ENCODE results near the gene HSD17B14. TPM values are rescaled to one million over a fixed set of nuclear protein-coding genes. Genes with fewer than 3 reads are reported as not detected.

Gene HSD17B14
- total RNA-seq, 3 donors from 2014 or later (not counting 1 experiment from before 2014, with no cell fraction given) = 0.75 TPM; not detected in 2

DNA sequence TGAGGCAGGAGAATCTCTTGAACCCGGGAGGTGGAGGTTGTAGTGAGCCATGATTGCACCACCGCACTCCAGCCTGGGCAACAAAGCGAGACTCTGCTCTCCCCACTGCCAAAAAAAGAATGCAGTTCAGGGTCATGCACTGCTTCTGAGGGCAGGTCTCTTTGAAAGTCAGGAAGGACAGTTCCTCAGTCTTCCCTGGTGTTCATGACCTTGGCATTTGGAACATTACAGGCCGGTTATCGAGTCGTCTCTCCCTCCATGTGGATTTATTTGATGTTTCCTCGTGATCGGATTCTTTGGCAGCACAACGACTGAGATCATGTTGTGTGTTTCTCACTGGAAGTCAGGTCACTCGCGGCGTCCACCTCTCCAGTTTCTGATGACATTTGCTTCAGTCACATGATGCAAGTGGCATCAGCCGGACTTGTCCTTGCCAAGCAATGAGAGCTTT lies 63.8 kb downstream of the HSD17B14 start:
- Mint-ChIP-seq H3K9me3 (no peaks in the 10 kb centered on the region), H3K4me1 (no peaks in the 10 kb centered on the region), H3K27me3 (ENCODE audit: low read depth in 2 of 2) (peaks cover 7 to 15% of the 10 kb centered on the region in 2 donors), H3K4me3 (no peak overlapping the region), H3K36me3 (no peaks in the 10 kb centered on the region), H3K27ac (no peak overlapping the region)
- Histone ChIP-seq H3K36me3 (ENCODE audit: control insufficient read depth, insufficient read depth, low read length) (no peaks in the 10 kb centered on the region), H3K4me1 (ENCODE audit: control insufficient read depth, insufficient read depth, low read length) (no peaks in the 10 kb centered on the region), H3K27me3 (ENCODE audit: control insufficient read depth, insufficient read depth, low read length) (peaks cover 3% of the 10 kb centered on the region), H3K9me3 (ENCODE audit: control insufficient read depth, insufficient read depth, low read length) (no peaks in the 10 kb centered on the region), H3K4me3 (ENCODE audit: low read length) (no peak overlapping the region), H3K27ac (ENCODE audit: low read length) (no peak overlapping the region)
- TF ChIP-seq CTCF (IDR thresholded peaks at IDR 0.05) = no peak
- 94% methylated on average over 13 of the region's 13 CpGs for WGBS (ENCODE audit: insufficient coverage)
- no peak for DNase-seq
- intact Hi-C loops (cut with micrococcal nuclease) = no loop called here
- no peak for ATAC-seq

DNA sequence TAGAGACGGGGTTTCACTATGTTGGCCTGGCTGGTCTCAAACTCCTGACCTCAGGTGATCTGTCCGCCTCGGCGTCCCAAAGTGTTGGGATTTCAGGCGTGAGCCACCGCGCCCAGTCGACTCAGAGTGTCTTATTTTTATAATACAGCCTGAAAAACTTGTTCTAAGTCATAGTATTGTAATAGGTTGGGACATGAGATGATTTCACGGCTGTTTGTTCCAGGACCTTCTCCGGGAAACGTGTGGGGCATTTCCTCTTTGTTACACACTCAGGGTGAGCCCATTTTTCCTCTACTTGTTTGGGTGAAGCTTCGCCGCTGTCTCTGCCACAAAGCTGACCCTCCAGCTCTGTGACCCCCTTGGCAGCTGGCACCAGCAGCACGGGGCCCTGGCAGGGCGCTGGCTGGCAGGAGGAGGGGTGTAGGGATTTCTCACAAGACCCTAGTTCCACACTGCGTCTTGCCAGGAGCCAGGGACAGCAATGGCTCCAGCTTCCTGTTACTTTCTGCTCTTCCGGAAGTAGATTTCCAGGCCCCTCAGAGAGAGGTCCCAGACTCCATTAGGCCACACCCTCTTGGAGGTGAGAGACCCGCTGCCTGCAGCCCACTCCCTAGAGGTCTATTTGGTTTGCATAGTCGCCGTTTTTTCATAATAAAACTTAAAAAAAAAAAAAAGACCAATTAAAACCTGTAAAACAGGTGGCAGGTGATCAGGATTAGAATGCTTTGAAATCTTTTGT lies 65.4 kb downstream of the HSD17B14 start:
- Mint-ChIP-seq H3K27ac (no peak overlapping the region), H3K4me1 (no peaks in the 10 kb centered on the region), H3K4me3 (no peak overlapping the region), H3K9me3 (no peaks in the 10 kb centered on the region), H3K27me3 (ENCODE audit: low read depth in 2 of 2) (peaks cover 9 to 15% of the 10 kb centered on the region in 2 donors), H3K36me3 (no peaks in the 10 kb centered on the region)
- Histone ChIP-seq H3K36me3 (ENCODE audit: control insufficient read depth, insufficient read depth, low read length) (no peaks in the 10 kb centered on the region), H3K9me3 (ENCODE audit: control insufficient read depth, insufficient read depth, low read length) (no peaks in the 10 kb centered on the region), H3K4me3 (ENCODE audit: low read length) (no peak overlapping the region), H3K27ac (ENCODE audit: low read length) (no peak overlapping the region), H3K4me1 (ENCODE audit: control insufficient read depth, insufficient read depth, low read length) (no peaks in the 10 kb centered on the region), H3K27me3 (ENCODE audit: control insufficient read depth, insufficient read depth, low read length) (peaks cover 3% of the 10 kb centered on the region)
- TF ChIP-seq CTCF (IDR thresholded peaks at IDR 0.05) = no peak
- ATAC-seq (no peak), DNase-seq (no peak)
- WGBS (ENCODE audit: insufficient coverage) = 91% methylated on average over 18 of the region's 20 CpGs
- intact Hi-C loops (cut with micrococcal nuclease) = no loop called here

DNA sequence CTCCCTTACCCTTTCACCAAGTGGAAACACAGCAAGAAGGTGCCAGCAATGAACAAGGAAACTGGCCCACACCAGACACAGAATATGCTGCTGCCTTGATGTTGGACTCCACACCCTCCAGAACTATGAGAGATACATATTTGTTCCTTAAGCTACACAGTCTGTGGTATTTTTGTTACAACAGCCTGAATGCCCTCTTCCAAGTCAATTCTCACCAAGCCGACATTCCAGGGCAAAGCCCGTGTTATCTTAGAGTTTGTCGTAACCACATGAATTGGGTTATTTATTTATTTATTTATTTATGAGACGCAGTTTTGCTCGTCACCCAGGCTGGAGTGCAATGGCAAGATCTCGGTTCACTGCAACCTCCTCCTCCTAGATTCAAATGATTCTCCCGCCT lies 66.0 kb downstream of the HSD17B14 start:
- Histone ChIP-seq H3K4me1 (ENCODE audit: control insufficient read depth, insufficient read depth, low read length) (no peaks in the 10 kb centered on the region), H3K9me3 (ENCODE audit: control insufficient read depth, insufficient read depth, low read length) (no peaks in the 10 kb centered on the region), H3K27me3 (ENCODE audit: control insufficient read depth, insufficient read depth, low read length) (peaks cover 3% of the 10 kb centered on the region), H3K4me3 (ENCODE audit: low read length) (no peak overlapping the region), H3K36me3 (ENCODE audit: control insufficient read depth, insufficient read depth, low read length) (no peaks in the 10 kb centered on the region), H3K27ac (ENCODE audit: low read length) (no peak overlapping the region)
- intact Hi-C loops (cut with micrococcal nuclease) = no loop called here
- DNase-seq = no peak
- Mint-ChIP-seq H3K4me3 (no peak overlapping the region), H3K27me3 (ENCODE audit: low read depth in 2 of 2) (peaks cover 9 to 15% of the 10 kb centered on the region in 2 donors), H3K4me1 (no peaks in the 10 kb centered on the region), H3K27ac (no peak overlapping the region), H3K36me3 (no peaks in the 10 kb centered on the region), H3K9me3 (no peaks in the 10 kb centered on the region)
- 86% methylated on average over 4 of the region's 7 CpGs for WGBS (ENCODE audit: insufficient coverage)
- TF ChIP-seq CTCF (IDR thresholded peaks at IDR 0.05) = no peak
- ATAC-seq = no peak

Measured in natural killer cell (primary cell).